GM19193 (cell line): ENCODE measurements around the gene MTG2.

ENCODE experiments used
- POLR2A ChIP-seq: IDR thresholded peaks from 4 replicates; pipeline ENCODE4 v1.6.1; 2011; ENCODE audit not compliant: insufficient read depth, insufficient read length; ENCODE audit errors: extremely low read depth

MTG2 gene

DNA sequence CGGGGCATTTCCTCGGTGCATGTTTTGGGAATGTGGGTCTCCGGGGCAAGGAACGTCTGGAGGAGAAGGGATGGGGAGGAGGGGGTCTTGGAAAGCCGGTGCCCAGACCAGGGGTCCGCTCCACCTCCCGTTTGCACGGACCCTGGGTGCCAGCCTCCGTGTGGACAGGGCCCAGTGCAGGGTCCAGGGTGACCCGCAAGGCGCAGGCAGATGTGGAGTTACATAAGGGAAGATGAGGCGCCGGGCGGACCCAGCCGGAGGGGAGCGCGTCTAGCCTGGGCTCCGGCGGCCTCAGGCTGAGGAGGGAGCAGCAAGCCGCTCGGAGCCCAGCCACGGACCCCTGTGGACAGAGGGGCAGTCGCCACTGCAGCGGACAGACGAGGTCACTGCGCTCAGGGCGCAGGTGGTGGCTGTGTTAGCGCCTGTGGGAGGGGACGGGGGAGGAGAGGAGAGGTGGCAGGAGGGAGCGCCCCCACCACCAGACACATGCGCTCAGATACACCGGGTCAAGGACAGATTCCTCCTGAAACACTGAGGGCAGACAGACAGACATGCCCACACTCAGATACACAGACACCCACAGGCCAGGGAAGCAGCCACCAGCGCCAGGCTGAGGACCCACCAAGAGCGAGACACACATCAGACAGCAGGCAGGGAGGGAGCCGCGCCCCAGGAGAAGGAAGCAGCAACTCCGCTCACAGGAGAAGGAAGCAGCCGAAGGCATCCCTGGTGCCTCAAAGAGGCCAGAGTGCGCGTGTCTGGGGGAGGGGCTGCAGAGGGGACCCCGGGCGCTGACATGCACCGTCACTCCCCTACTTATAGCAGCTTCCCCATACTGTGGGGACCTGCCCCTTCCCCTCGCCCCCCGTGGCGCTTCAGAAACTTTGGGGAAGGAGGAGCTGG lies 38.1 kb downstream of the MTG2 start:
- no peak for TF ChIP-seq POLR2A

DNA sequence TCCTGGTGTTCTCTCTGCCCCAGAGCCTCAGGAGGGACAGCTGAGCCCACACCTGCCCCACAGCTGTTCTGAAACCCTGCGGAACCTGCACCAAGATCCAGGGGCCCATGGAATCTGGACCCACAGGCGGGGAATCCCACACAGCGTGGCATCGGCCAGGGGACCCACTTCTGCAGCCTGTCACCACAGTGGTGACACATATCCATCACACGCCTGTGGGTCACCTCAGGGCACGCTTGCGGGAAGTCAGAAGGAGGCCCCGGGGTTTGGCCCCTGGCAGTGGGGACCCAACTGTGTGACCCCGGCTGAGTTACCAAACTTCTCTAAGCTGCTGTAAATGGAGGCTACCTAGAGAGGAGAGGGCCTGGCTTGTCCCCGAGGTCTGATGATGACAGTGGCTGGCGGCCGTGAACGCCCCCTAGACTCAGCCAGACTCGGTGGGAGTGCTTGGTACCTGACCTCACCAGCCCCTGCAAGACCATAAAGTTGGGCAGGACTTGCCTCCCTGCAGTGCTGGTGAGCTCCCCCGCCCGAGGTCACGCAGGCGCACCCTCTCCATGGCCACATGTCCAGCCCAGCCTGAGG lies 39.5 kb downstream of the MTG2 start:
- TF ChIP-seq POLR2A: no peak

DNA sequence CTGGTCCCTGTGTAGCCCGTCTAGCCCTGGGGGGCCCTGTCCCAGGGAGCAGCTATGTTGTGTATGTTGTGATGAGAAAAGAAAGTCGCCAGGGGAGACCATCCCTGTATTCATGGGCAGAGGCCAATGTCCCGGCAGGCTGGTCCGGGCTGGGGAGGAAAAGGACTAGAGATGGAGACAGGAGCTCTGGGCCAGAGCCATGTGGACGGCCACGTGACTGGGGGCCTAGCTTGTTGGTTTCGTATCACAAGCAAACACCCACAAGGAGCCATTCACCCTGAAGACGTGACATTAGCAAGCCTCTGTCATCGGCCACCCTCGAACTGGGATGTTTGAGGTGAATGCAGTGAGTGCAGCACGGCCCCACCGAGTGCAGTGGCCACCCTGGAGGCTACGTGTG lies 40.1 kb downstream of the MTG2 start:
- TF ChIP-seq POLR2A: no peak

DNA sequence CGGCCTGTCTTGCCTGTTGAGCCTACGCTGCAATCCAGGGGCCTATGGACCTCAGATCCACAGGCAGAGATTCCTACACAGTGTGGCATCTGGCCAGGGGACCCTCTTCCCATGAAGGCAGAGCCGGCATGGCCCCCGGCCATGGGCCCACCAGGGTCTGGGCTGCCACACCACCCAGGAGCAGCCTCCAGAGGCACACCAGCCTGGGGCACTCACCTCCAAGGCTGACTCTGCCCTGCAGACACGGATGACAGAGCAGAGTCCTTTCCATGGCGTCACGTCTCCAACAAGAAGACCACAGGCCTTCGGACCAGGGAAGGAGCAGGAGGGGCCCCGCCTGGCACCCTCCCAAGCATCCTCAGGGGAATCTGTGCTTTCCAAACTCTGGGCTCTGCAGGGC lies 40.7 kb downstream of the MTG2 start:
- TF ChIP-seq POLR2A: no peak

DNA sequence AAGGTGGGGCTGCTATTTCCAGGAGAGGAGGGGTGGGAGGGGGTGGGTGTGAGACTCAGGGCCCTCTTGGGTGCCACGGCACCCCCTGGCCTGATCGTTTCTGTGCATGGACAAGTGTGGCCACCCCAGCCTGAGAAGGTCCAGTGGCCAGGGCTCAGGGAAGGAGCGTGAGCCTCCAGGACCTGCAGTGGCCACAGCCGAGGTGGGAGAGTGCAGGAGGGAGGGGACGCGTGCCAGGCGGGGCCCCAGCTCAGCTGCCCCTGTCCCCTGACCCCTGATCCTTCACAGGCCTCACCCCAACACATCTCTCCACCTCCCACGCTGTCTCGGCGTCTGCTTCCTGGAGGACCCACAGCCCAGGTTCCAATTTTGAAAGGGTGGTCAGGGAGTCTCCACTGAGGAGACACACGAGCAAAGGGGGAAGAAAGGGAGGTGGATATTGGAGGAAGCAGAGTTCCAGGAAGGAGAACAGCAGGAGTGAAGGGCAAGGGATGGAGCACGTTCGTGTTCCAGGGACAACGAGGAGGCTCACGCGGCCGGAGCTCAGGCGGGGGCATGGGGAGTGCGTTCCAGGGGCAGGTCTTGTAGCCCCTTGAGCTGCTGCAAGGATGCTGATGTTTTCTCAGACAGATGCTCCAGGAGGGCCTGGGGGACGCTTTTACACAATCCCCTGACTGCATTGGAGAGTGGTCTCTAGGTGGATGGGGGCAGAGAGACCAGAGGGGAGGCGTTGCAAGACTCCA lies 41.5 kb downstream of the MTG2 start:
- no peak for TF ChIP-seq POLR2A

DNA sequence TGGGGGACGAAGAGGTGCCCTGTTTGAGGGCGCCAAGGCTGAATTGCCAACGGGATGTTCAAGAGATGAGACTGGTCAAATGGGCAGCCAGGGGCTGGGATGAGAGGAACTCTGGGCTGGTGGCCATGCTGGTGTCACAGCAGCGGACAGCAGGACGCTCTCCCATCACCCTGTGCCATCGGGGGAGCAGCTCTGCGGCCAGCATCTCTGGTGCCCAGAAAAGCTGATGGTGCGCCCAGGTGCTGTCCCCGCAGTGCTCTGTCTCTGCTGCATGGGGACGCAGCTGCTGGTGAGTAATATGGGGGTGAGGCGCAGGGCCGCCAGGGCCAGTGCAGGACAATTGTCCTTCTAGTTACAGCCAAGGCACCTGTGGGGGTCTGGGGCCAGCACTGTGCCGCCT lies 42.2 kb downstream of the MTG2 start:
- TF ChIP-seq POLR2A: no peak

DNA sequence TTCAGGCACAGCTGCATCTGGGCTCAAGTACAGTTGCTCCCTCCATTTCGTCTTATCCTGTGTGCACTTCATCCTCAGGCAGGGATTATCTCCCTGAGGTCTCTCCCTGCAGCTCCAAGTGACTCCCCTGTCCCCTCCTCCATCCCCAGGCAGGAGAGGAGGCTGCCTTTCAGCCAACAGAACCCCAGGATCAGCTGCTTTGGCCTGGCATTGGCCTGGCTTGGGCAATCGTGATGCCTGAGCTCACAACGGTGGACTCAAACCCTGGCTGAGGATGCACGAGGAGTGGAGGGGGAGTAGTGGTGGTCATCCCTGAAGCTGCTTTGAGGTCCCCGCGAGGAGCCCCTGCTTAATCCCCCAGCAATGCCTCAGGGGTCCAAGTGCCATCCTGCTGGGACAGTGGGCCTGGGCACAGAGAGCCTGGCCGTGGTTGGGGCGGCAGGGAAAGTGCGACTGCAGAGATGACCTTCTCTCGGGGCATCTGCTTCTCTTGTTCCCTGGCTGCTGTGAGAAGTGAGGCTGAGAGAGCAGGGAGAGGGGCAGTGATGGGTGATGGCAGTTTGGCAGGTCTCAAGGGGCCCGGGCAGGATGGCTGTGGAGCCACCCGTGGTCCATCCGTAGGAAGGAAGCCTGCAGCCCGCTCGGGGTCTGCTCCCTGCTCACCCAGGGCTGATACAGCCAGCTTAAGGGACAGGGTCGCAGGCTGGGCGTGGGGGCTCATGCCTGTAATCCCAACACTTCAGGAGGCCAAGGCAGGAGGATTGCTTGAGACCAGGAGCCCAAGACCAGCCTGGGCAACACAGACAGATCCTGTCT lies 43.2 kb downstream of the MTG2 start:
- no peak for TF ChIP-seq POLR2A

DNA sequence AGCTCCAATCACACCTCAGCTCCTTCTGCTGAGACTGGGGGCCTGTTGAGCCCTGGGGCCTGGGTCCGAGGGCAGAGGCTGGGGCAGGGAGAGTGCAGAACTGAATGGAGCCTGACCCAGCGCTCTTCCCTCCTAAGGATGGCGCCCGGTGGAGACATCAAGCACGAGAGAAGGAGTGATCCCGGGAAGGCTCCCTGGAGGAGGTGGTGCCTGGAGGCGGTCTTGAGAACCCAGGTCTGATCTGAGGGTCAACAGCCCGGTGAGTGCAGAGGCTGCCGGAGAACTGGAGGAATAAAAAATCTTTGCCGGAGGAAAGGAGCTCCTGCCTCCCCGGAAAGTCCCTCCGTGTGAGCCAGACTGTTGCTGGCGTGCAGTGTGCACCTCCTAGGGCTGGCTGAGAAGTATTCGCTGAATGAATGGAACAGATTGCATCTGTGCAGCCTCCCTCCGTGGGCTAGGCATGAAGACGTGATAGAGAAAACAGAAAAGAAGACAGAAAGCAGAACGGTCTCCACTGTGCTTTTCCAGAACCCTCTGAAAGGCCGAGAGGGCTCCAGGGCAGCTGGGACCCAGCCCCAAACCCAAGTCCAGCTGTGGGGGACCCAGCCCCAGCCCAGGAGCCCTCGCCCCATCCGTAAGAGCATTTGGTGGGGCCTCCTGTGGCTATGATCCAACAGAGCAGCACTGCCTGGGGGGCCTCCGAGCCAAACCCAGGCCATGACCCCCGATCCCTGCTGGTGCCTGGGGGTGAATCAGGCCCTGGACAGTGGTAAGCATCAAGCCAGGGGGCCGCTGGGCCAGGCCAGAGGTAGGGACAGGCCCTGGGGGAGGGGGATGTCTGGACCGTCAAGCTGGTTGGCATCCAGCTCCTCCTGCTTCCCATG lies 44.1 kb downstream of the MTG2 start:
- no peak for TF ChIP-seq POLR2A

DNA sequence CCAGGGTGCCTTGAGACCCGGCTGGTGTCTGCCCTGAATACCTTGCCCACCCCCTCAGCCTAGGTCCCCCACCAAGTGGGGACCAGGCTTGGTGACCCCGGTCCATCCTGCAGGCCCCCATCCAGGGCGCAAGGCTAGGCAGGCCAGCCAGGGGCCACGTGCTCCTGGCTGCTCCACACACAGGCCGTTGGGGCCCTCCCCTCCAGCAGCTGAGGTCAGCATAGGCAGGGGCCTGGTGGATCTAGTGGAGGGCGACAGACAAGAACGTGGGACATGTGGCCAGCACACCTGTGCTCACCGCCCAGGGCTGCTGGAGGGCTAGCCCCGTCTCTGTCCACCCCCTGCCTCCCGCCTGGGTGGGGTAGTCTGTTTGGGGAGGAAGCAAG lies 44.8 kb downstream of the MTG2 start:
- TF ChIP-seq POLR2A: no peak

DNA sequence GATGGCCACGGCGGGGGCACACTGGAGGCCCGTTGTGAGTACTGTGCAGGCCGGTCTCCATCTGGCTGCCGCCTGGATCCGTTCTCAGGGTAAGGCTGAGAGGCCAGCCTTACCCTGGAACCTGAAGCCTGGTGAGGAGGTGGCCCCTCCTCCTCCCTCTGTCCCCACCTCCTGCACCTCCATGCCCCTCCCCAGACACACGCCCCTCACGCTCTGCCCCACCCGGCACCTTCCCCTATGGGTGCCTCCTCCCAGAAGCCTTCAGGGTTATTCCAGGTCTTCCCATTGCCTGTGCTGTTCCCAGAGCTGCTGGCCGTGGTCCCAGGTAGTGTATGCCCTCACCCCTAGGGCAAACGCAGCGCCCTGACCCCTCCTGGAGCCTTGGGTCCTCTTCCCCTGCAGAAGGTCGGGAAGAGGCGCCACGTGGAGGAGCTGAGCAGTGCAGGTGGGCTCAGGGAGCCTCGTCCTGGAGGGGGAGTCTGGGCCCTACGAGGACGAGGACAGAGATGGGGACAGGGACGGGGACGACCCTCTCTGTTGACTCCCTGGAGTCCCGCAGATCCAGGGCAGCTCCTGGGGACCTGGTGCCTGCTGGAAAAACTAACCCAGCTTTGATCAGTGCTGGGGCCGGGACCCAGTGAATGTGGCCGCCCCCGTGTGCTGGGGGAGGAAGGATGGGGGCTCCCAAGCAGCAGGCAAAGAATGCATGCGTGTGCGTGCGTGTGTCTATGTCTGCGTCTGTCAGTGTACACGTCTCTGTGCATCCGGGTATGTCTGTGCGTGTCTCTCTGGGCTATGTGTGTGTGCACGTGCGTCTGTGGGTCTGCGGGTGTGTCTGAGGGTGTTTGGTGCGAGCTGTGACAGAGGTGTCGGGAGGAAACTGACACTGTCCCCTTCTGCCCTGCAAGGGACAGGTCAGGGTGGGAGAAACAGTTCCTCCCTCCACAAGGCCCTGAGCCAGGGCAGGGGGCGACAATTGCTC lies 45.4 kb downstream of the MTG2 start:
- TF ChIP-seq POLR2A: no peak

DNA sequence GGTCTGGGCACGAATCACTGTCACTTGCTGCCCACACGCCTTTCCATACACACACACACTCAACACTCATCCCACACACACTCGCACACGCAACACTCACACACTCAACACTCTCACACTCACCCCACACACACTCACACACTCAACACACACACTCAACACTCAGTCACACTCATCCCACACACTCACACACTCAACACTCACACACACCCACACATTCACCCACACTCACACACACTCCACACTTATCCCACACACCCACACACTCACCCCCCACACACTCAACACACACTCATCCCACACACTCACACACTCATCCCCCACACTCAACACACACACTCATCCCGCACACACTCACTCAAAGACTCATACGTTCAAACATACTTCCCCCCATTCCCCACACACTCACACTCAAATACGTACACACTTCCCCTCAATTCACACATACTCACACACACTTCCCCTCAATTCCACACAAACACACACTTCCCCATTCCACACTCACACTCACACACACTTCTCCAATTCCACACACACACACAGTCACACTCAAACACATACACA lies 46.2 kb downstream of the MTG2 start:
- no peak for TF ChIP-seq POLR2A

DNA sequence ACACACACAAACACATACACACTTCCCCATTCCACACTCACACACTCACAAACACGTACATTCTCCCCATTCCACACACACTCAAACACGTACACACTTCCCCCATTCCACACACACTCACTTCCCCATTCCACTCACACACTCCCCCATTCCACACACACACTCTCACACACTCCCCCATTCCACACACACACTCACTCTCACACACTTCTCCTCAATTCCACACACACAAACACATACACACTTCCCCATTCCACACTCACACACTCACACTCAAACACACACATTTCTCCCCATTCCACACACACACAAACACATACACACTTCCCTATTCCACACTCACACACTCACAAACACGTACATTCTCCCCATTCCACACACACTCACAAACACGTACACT lies 46.8 kb downstream of the MTG2 start:
- TF ChIP-seq POLR2A: no peak
